Activated CD8-positive, alpha-beta memory T cell treated with anti-CD3 and anti-CD28 coated beads, Interleukin-2, amount 50 U/mL, for 24 hours (primary cell): ENCODE results near the gene COL4A5.
"Not testable (repeated sequence)": the region's sequence is repeated elsewhere in the genome, so short reads cannot be mapped to it uniquely, and the experiment has no call there.

Experiments used
- DNase-seq: peaks from one replicate; pipeline ENCODE4 v3.0.0-alpha.2; 2020; ENCODE audit errors: extremely low read depth

Gene COL4A5

GRCh38 chrX:108439426-108439942, at the start of gene COL4A5:
COL4A5 (plus strand) TSS chrX:108439838; CDS start chrX:108440126, 288 bp downstream.
- no peak for DNase-seq

GRCh38 chrX:108390976-108391717, 48.5 kb upstream of the COL4A5 start:
- DNase-seq, result not testable (repeated sequence)

DNA sequence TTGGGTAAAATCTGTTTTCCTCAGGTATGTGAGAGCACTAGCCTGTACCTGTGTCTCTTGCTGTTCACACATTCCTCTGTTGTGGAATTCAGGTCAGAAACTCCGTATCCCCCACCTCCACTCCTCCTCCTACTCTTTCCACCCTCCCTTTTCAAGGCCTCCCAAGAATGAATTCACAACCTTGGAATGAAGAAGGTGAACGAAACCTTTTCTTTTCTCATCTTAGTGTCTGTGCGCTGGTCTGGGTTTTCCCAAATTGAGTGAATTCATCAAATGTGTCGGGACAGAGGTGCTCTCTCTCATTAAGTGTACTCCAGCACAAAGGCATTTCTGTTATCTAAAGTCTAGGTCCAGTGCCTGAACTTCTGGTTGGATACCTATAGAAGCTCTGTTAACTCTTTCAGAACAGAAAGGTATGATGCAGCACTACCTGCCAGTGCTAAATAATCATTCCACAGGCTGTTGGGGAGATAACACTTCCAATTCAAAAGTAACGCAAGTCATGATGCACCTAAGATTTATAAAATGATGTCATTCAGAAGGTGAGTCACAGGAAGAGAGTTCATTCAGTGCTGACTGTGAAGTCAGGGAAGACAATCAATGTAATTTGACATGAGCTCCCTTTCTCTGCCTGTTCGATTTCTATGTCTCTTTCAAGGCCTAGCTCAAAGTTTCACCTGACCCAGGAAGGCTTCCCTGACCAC, 43.3 kb upstream of the COL4A5 start:
- no peak for DNase-seq

- DNase-seq, result no peak
These were observed 42.7 kb upstream of the COL4A5 start for GRCh38 chrX:108396986-108397385.

GRCh38 chrX:108397627-108398391, 41.8 kb upstream of the COL4A5 start:
- no peak for DNase-seq

DNA sequence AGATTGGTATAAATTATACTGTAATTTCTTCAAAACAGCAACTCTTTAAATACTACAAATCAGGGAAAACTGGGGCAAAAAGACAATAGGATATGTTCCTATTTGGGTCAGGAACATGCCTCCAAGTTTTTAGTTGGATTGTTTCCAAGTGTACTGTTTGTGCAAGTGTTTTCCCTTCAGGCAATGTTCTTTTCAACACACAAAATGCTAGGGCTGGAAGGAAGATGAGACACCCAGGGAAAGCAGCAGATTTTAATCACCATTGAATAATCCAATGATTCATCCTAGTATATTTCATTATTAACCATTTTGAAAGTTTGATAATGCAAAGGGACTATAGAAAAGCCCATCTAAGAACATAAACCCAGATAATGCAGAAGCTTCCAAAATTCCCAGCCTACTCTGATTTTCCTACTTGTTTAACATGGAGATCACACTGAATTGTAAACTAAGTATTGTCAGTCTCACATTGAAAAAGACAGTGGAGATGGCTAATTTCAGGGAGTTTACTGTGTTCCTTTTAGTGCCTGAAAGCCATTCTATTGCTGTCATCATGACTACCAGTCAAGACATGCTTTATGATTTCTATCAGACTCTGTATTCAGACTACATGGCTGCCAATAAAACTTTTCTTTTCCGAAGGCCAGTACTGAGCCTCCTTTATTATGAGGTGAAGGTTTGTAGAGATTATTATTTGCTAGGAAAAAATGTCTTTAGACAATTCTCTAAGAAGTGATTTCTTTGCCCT, 40.0 kb upstream of the COL4A5 start:
- no peak for DNase-seq

DNA sequence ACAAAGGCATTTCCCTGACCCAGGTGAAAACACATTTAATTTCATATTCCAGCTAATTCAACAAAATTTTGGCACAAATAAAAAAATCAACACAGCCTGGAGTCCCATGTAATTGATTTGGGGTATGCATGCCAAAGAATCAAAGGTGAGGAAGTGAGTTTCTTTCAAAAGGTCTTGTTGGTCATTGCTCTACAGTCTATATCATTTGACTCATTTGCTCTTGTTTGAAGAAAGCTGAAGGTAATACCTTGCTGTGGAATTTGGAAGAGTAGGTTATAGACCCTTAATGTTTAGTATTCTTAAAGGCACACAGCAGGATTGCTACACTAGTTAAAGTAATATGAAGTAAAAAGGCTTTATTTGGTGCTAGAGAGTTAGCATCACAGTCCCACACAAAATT, 26.9 kb upstream of the COL4A5 start:
- no peak for DNase-seq

- no peak for DNase-seq
These were observed 24.5 kb upstream of the COL4A5 start for GRCh38 chrX:108415146-108415545.

GRCh38 chrX:108415891-108416290, 23.7 kb upstream of the COL4A5 start:
- no peak for DNase-seq

- DNase-seq, result no peak
These were observed 22.4 kb upstream of the COL4A5 start for GRCh38 chrX:108417257-108417656.

GRCh38 chrX:108419401-108419800, 20.2 kb upstream of the COL4A5 start:
- no peak for DNase-seq

DNA sequence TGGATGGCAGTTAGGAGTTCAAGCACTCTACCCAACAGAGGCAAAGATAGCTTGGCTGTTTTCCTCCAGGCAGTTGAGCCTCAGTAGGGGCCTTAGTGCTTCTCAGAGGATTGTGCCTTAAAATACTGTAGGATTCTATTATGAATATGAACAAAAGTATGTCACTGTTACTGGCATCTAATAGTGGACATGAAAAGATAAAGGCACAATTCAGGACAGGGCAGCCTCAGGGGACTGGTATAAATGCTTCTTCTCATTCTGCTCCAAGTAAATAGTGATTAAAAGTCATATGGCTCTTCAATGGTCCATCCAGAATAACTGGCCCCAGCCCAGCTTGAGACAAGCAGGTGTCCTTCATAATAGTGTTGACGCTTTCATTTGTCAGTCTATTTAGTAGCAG, 19.2 kb upstream of the COL4A5 start:
- DNase-seq, result no peak

DNA sequence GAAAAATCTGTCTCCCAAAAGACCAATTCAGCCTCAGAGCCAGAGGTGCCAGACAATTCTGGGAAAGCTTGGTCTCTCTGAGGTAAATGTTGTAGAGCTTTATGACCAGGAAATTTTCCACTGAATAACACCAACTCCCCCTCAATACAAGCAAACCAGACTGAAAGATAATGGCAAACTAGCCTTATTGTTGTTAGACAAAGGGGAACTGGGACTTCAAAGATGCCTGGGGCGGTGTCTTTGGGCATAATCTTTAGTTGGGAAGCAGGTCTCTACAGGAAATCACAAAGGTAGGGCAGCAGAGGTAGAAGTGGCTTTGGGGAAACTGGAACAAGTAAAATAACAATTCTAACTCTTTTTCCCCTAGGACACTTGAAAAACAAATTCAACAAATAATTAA, 13.4 kb upstream of the COL4A5 start:
- no peak for DNase-seq

GRCh38 chrX:108435261-108435660, 4.4 kb upstream of the COL4A5 start:
- no peak for DNase-seq

DNA sequence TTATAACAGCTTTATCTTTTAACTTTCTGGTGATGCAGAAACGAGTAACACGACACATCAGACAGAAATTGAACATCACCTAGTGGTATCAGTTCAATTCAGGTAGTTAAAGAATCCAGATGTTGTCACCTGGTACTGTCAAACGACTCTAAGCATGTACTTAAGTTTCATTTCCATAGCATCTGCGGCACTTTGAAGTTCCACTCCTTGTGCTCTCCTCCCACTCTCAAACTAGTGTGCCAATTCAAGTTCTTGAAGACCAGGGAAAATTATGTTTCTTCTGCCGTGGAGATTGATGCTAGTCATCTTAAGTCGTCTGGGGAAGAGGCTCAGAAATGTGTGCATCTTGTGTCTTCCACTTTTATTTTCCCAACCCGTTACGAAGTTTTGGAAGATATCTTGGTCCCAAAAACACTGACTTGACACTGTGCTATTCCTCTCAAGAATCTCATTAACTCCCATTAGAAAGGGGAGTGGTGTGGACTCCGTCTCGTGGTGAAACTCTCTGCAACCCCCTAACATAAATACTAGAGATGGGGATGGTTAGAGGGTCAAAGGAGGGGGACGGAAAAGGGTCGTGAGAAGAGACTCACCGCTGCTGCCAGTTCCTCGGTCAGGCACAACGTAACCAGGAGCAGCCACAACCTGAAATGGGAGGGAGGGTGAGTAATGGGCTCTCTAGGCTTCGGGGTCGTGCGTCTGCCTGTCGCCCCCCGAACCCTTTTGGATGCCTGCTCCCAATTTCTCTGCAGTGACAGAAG, 2.1 kb upstream of the COL4A5 start:
- DNase-seq, result no peak

GRCh38 chrX:108438110-108438623, 1.5 kb upstream of the COL4A5 start, which contains the start of gene COL4A6:
COL4A6 (minus strand) TSS chrX:108438422; CDS start chrX:108438196, 226 bp downstream.
- DNase-seq, result no peak

- no peak for DNase-seq
These were observed 491 bp downstream of the COL4A5 start for GRCh38 chrX:108439961-108440696.

DNA sequence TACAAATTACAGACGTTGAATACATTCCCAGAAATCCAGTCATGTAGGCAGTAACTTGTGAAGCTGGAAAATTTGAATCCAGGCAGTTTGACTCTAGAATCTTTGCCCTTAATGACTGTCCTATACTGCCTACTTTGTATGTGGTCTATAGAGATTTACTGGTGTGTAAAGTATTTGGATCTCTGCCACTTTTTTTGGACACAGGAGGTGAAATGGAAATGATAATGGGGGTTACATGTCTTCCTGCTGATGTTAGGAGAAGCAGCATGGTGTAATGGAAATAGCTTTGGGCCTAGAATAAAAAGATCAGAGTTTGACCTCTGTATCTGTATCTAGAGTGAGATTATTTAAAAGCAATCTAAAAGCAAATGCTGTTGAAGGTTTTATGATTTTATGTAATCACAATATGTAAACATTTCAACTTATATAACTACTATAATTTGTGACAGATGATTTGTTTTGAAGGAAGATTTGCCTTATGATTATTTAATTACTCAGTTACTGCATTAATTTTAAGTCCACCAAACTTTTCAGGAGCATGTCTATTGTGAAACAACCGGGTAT, 3.3 kb downstream of the COL4A5 start:
- no peak for DNase-seq

- no peak for DNase-seq
These were observed 7.7 kb downstream of the COL4A5 start for GRCh38 chrX:108447303-108447702.

DNA sequence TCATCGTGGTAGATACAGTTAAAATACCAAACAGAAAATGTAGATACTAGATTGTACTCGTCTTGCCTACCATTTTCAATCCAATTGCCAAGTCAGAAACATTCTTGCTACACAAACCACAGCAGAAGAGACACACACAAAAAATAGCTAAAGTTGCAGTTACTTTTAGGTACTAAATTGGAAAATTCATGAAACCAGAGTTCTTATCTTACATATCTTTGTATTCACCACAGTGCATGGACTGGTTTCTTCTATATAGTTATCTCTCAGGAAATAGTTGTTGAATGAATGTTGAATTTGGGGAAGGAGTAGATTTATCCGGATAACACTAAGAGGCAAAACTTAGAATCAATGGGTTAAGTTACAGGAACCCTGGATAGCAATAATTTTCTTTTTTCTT, 14.2 kb downstream of the COL4A5 start:
- DNase-seq, result no peak
